Neural crest cell (in vitro differentiated cells): Measurements from ENCODE around the gene ORC6. TPM values are rescaled to one million over a fixed set of nuclear protein-coding genes. Genes with fewer than 3 reads are reported as not detected.

Source experiments
- DNase-seq: peaks from one replicate; pipeline ENCODE4 v3.0.0; 2021; ENCODE audit warnings: low read depth, mixed read lengths, low spot score
- H3K27ac Mint-ChIP-seq: one replicate; pipeline ENCODE4 v1.8.0; 2021; ENCODE audit warnings: mild to moderate bottlenecking, mixed read lengths; ENCODE audit not compliant: unreplicated experiment
- H3K27me3 Mint-ChIP-seq: 2 replicates; pipeline ENCODE4 v1.8.0; 2021; ENCODE audit warnings: low read depth, mild to moderate bottlenecking, mixed read lengths
- H3K36me3 Mint-ChIP-seq: 2 replicates; pipeline ENCODE4 v1.8.0; 2021; ENCODE audit warnings: low read depth, mild to moderate bottlenecking, mixed read lengths
- H3K4me1 Mint-ChIP-seq: 2 replicates; pipeline ENCODE4 v1.8.0; 2021; ENCODE audit warnings: mixed read lengths
- H3K4me3 Mint-ChIP-seq: one replicate; pipeline ENCODE4 v1.8.0; 2021; ENCODE audit warnings: mild to moderate bottlenecking, mixed read lengths
- H3K9me3 Mint-ChIP-seq: 2 replicates; pipeline ENCODE4 v1.8.0; 2021; ENCODE audit warnings: mixed read lengths
- CTCF ChIP-seq: fragments of 200-600 bp; sonication (generic); conservative IDR thresholded peaks from 2 replicates; pipeline ENCODE4 v1.5.0; 2021; ENCODE audit warnings: antibody characterized with exemption, mild to moderate bottlenecking
- total RNA-seq: library from RNA; stranded (reverse); gene quantifications from 2 replicates; pipeline ENCODE4 v1.2.1, GENCODE V29; 2021

Gene ORC6
- total RNA-seq, 1 donor from 2014 or later: 96.1 TPM

- H3K27me3 Mint-ChIP-seq: no peaks in the 10 kb centered on the region
- TF ChIP-seq CTCF: no peak
- H3K9me3 Mint-ChIP-seq: peaks cover 7% of the 10 kb centered on the region
- DNase-seq: no peak
- no peaks in the 10 kb centered on the region for H3K4me1 Mint-ChIP-seq
- no peak overlapping the region for H3K4me3 Mint-ChIP-seq
- H3K36me3 Mint-ChIP-seq: no peaks in the 10 kb centered on the region
- no peak overlapping the region for H3K27ac Mint-ChIP-seq
These were observed 40.0 kb downstream of the ORC6 start for GRCh38 chr16:46729326-46729995.

- peaks cover 6% of the 10 kb centered on the region for H3K9me3 Mint-ChIP-seq
- no peaks in the 10 kb centered on the region for H3K36me3 Mint-ChIP-seq
- no peaks in the 10 kb centered on the region for H3K27me3 Mint-ChIP-seq
- TF ChIP-seq CTCF: no peak
- H3K4me1 Mint-ChIP-seq: no peaks in the 10 kb centered on the region
- no peak overlapping the region for H3K27ac Mint-ChIP-seq
- no peak for DNase-seq
- no peak overlapping the region for H3K4me3 Mint-ChIP-seq
These were observed 40.7 kb downstream of the ORC6 start for GRCh38 chr16:46730126-46730525.

- Mint-ChIP-seq H3K4me1 (no peaks in the 10 kb centered on the region), H3K4me3 (no peak overlapping the region), H3K27ac (no peak overlapping the region)
These were observed 41.6 kb downstream of the ORC6 start for GRCh38 chr16:46730801-46731690.

GRCh38 chr16:46731691-46732555 lies 42.5 kb downstream of the ORC6 start:
- no peak for DNase-seq
- no peaks in the 10 kb centered on the region for H3K27me3 Mint-ChIP-seq
- TF ChIP-seq CTCF: no peak
- H3K27ac Mint-ChIP-seq: no peak overlapping the region
- no peaks in the 10 kb centered on the region for H3K9me3 Mint-ChIP-seq
- no peak overlapping the region for H3K4me3 Mint-ChIP-seq
- H3K36me3 Mint-ChIP-seq: no peaks in the 10 kb centered on the region
- H3K4me1 Mint-ChIP-seq: no peaks in the 10 kb centered on the region

More at GRCh38 chr16:46730801-46731690, 41.6 kb downstream of the ORC6 start:
- H3K27me3 Mint-ChIP-seq: no peaks in the 10 kb centered on the region
- DNase-seq: no peak
- no peaks in the 10 kb centered on the region for H3K36me3 Mint-ChIP-seq
- TF ChIP-seq CTCF: no peak
- no peaks in the 10 kb centered on the region for H3K9me3 Mint-ChIP-seq

- Mint-ChIP-seq H3K27ac (no peak overlapping the region), H3K4me1 (no peaks in the 10 kb centered on the region), H3K9me3 (no peaks in the 10 kb centered on the region), H3K27me3 (no peaks in the 10 kb centered on the region), H3K36me3 (no peaks in the 10 kb centered on the region), H3K4me3 (no peak overlapping the region)
- DNase-seq: no peak
- no peak for TF ChIP-seq CTCF
These were observed 43.1 kb downstream of the ORC6 start for GRCh38 chr16:46732561-46732960.
